HepG2 (cell line): ENCODE results near the gene TAF8. TPM values are rescaled to one million over a fixed set of nuclear protein-coding genes. Genes with fewer than 3 reads are reported as not detected.
A peak's percentile ranks its signal among the peaks of the same experiment; 100 is the strongest.

Source experiments
- ELF1 ChIP-seq: sonication (generic); formaldehyde crosslinking; IDR thresholded peaks from 2 replicates; pipeline ENCODE4 v1.4.0; 2020; ENCODE audit warnings: missing genetic modification reagents
- HIVEP1 ChIP-seq: sonication (generic); formaldehyde crosslinking; IDR thresholded peaks from 2 replicates; pipeline ENCODE4 v1.4.0; 2020; ENCODE audit warnings: mild to moderate bottlenecking, missing genetic modification reagents
- HMGXB4 ChIP-seq, 2 experiments: sonication (generic) in 1 of 2; formaldehyde crosslinking in 1 of 2; IDR thresholded peaks; 2 replicates each; pipeline versions ENCODE4 v1.4.0 to v1.6.1; 2018 to 2020; ENCODE audit warnings: missing genetic modification reagents in 2 of 2, borderline replicate concordance in 1 of 2, low read depth in 1 of 2, mild to moderate bottlenecking in 1 of 2, missing biosample characterization in 1 of 2
- HNF4A ChIP-seq: sonication (generic); formaldehyde crosslinking; IDR thresholded peaks from 2 replicates; pipeline ENCODE4 v1.4.0; 2020; ENCODE audit warnings: missing genetic modification reagents
- LRRFIP1 ChIP-seq: sonication (generic); formaldehyde crosslinking; conservative IDR thresholded peaks from 2 replicates; pipeline ENCODE4 v1.4.0; 2020; ENCODE audit warnings: missing genetic modification reagents
- MAFK ChIP-seq, 2 experiments: IDR thresholded peaks in 1 of 2; conservative IDR thresholded peaks in 1 of 2; 2 replicates each; pipeline ENCODE4 v1.6.1; 2011; ENCODE audit warnings: improper control_type of control experiment in 2 of 2, low read length in 2 of 2
- NKX3-1 ChIP-seq: sonication (generic); formaldehyde crosslinking; IDR thresholded peaks from 2 replicates; pipeline ENCODE4 v1.5.0; 2020; ENCODE audit warnings: missing genetic modification reagents
- SALL1 ChIP-seq: sonication (generic); formaldehyde crosslinking; IDR thresholded peaks from 2 replicates; pipeline ENCODE4 v1.8.0; 2022; ENCODE audit warnings: mild to moderate bottlenecking, missing genetic modification reagents
- SP1 ChIP-seq, 2 experiments: fragments of 450-650 bp in 1 of 2; sonication (generic) in 1 of 2; formaldehyde crosslinking in 1 of 2; IDR thresholded peaks; 2 replicates each; pipeline versions ENCODE4 v1.4.0 to v1.6.1; 2016 to 2020; ENCODE audit warnings: missing genetic modification reagents in 1 of 2
- polyA plus RNA-seq, 8 experiments: library from polyadenylated mRNA; depleted of rRNA in 3 of 8; stranded (reverse) in 7 of 8; unstranded in 1 of 8; fragments of >200 nt; fragmentation: Illumina TruSeq in 4 of 8; extraction: Trizol in 4 of 8; gene quantifications; 2 replicates each; pipeline versions ENCODE4 v1.2.1 to v1.2.3, GENCODE V29; 2011 to 2016; ENCODE audit warnings: low read depth in 4 of 8, missing spikeins in 1 of 8, mixed read lengths in 1 of 8; ENCODE audit not compliant: insufficient read depth in 1 of 8
- total RNA-seq, 5 experiments: library from RNA; depleted of rRNA; stranded (reverse); fragments of >200 nt; fragmentation: Illumina TruSeq; extraction: Trizol; gene quantifications; 2 replicates each; pipeline ENCODE4 v1.2.3, GENCODE V29; 2016; ENCODE audit warnings: low read depth in 1 of 5

TAF8 gene
- total and polyA plus RNA-seq, 2 of the 13 experiments (the other 11 are each of a cell fraction or from before 2014, with no cell fraction given): 25.2 to 25.8 TPM

GRCh38 chr6:42113936-42114636 lies 63.8 kb downstream of the TAF8 start (continued):
- no peak for TF ChIP-seq HMGXB4 (CRISPR knock-in tag; IDR thresholded peaks at IDR 0.05; ENCODE audit: borderline replicate concordance in 1 of 2, low read depth in 1 of 2)
- TF ChIP-seq ELF1 (CRISPR knock-in tag): no peak
- no peak for TF ChIP-seq LRRFIP1 (CRISPR knock-in tag)
- TF ChIP-seq HNF4A (CRISPR knock-in tag): 0 out of 2 replicates have a peak, but pooled peaks have one; percentile 36
- no peak for TF ChIP-seq MAFK (conservative IDR thresholded peaks at IDR 0.05 in 1 of 2, IDR thresholded peaks at IDR 0.05 in 1 of 2; ENCODE audit: low read length in 2 of 2)
- no peak for TF ChIP-seq SP1 (IDR thresholded peaks at IDR 0.05)
- TF ChIP-seq SP1 (CRISPR knock-in tag; IDR thresholded peaks at IDR 0.05): no peak
- 0 out of 2 replicates have a peak, but pooled peaks have one; percentile 17 for TF ChIP-seq SALL1 (CRISPR knock-in tag)
- no peak for TF ChIP-seq HIVEP1
- TF ChIP-seq NKX3-1 (CRISPR knock-in tag): no peak
